Measurements from ENCODE around the gene SYNDIG1L.

DNA sequence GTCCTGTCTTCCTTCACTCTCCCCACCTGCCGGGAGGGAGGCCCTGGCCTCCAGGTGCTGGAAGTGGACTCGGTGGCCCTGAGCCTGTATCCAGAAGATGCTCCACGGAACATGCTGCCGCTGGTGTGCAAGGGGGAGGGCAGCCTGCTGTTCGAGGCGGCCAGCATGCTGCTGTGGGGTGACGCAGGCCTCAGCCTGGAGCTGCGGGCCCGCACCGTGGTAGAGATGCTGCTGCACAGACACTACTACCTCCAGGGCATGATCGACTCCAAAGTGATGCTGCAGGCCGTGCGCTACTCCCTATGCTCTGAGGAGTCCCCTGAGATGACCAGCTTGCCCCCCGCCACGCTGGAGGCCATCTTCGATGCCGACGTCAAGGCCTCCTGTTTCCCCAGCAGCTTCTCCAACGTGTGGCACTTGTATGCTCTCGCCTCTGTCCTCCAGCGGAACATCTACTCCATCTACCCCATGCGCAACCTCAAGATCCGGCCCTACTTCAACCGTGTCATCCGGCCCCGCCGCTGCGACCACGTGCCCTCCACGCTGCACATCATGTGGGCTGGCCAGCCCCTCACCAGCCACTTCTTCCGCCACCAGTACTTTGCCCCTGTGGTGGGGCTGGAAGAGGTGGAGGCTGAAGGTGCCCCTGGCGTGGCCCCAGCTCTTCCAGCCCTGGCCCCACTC lies 69.0 kb downstream of the SYNDIG1L start:
- TF ChIP-seq, protein P1, sequence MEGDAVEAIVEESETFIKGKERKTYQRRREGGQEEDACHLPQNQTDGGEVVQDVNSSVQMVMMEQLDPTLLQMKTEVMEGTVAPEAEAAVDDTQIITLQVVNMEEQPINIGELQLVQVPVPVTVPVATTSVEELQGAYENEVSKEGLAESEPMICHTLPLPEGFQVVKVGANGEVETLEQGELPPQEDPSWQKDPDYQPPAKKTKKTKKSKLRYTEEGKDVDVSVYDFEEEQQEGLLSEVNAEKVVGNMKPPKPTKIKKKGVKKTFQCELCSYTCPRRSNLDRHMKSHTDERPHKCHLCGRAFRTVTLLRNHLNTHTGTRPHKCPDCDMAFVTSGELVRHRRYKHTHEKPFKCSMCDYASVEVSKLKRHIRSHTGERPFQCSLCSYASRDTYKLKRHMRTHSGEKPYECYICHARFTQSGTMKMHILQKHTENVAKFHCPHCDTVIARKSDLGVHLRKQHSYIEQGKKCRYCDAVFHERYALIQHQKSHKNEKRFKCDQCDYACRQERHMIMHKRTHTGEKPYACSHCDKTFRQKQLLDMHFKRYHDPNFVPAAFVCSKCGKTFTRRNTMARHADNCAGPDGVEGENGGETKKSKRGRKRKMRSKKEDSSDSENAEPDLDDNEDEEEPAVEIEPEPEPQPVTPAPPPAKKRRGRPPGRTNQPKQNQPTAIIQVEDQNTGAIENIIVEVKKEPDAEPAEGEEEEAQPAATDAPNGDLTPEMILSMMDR (IDR thresholded peaks at IDR 0.05; ENCODE audit: insufficient read depth, low read length) = no peak
- TF ChIP-seq POLR2AphosphoS5 (IDR thresholded peaks at IDR 0.05; ENCODE audit: low read depth) (no peak), REST (IDR thresholded peaks at IDR 0.05; ENCODE audit: insufficient replicate concordance, low read depth) (no peak), GABPA (IDR thresholded peaks at IDR 0.05; ENCODE audit: low read depth) (no peak), SPI1 (IDR thresholded peaks at IDR 0.05; ENCODE audit: borderline replicate concordance, low read depth) (no peak)

All from HL-60 (cell line).